Astrocyte (in vitro differentiated cells and primary cell): ENCODE measurements around the gene SENP3. TPM values are rescaled to one million over a fixed set of nuclear protein-coding genes. Genes with fewer than 3 reads are reported as not detected.

Experiments used
- DNase-seq: peaks from one replicate; pipeline ENCODE4 v3.0.0-alpha.2; 2010; ENCODE audit warnings: low read depth
- FAIRE-seq: peaks from 2 replicates; lab custom pipeline; 2011; peaks lifted over from hg19 to GRCh38; lab: Jason Lieb, UNC
- H2AFZ ChIP-seq: 2 replicates; pipeline ENCODE4 v1.6.0; 2012; ENCODE audit warnings: low read depth, low read length, inconsistent platforms
- H3K27ac ChIP-seq: 2 replicates; pipeline ENCODE4 v1.5.1; 2011; ENCODE audit warnings: low read depth, low read length, inconsistent platforms
- H3K27me3 ChIP-seq: 2 replicates; pipeline ENCODE4 v1.6.0; 2011; ENCODE audit warnings: low read length, inconsistent platforms; ENCODE audit not compliant: insufficient read depth
- H3K36me3 ChIP-seq: 2 replicates; pipeline ENCODE4 v1.5.1; 2011; ENCODE audit warnings: low read length, inconsistent platforms; ENCODE audit not compliant: insufficient read depth
- H3K4me1 ChIP-seq: 2 replicates; pipeline ENCODE4 v1.5.1; 2011; ENCODE audit warnings: low read length, inconsistent platforms; ENCODE audit not compliant: insufficient read depth
- H3K4me2 ChIP-seq: 2 replicates; pipeline ENCODE4 v1.6.0; 2012; ENCODE audit warnings: low read length, inconsistent platforms
- H3K4me3 ChIP-seq: 2 replicates; pipeline ENCODE4 v1.5.1; 2011; ENCODE audit warnings: low read depth, mild to moderate bottlenecking, low read length, inconsistent platforms; ENCODE audit not compliant: insufficient read depth
- H3K79me2 ChIP-seq: 2 replicates; pipeline ENCODE4 v1.6.0; 2012; ENCODE audit warnings: mild to moderate bottlenecking, low read length, inconsistent platforms; ENCODE audit not compliant: insufficient read depth
- H3K9ac ChIP-seq: 2 replicates; pipeline ENCODE4 v1.6.0; 2012; ENCODE audit warnings: mild to moderate bottlenecking, low read length, inconsistent platforms
- H3K9me3 ChIP-seq: 2 replicates; pipeline ENCODE4 v1.5.1; 2012; ENCODE audit warnings: low read depth, mild to moderate bottlenecking, low read length, inconsistent platforms; ENCODE audit not compliant: insufficient read depth
- H4K20me1 ChIP-seq: 2 replicates; pipeline ENCODE4 v1.6.0; 2012; ENCODE audit warnings: low read length, inconsistent platforms; ENCODE audit not compliant: insufficient read depth
- H3K27ac Mint-ChIP-seq: one replicate; pipeline ENCODE4 v1.8.0; 2021; ENCODE audit warnings: mild to moderate bottlenecking, mixed read lengths; ENCODE audit not compliant: unreplicated experiment
- H3K27me3 Mint-ChIP-seq: one replicate; pipeline ENCODE4 v1.8.0; 2021; ENCODE audit warnings: low read depth, mixed read lengths; ENCODE audit not compliant: unreplicated experiment
- H3K36me3 Mint-ChIP-seq: one replicate; pipeline ENCODE4 v1.8.0; 2021; ENCODE audit warnings: low read depth, mixed read lengths; ENCODE audit not compliant: unreplicated experiment
- H3K4me1 Mint-ChIP-seq: one replicate; pipeline ENCODE4 v1.8.0; 2021; ENCODE audit warnings: low read depth, mixed read lengths; ENCODE audit not compliant: unreplicated experiment
- H3K4me3 Mint-ChIP-seq: one replicate; pipeline ENCODE4 v1.8.0; 2021; ENCODE audit warnings: mild to moderate bottlenecking, moderate library complexity, mixed read lengths; ENCODE audit not compliant: unreplicated experiment
- H3K9me3 Mint-ChIP-seq: one replicate; pipeline ENCODE4 v1.8.0; 2021; ENCODE audit warnings: mild to moderate bottlenecking, mixed read lengths; ENCODE audit not compliant: unreplicated experiment
- EZH2 ChIP-seq: IDR thresholded peaks from 2 replicates; pipeline ENCODE4 v1.6.1; 2012; ENCODE audit warnings: mild to moderate bottlenecking, low read length, inconsistent platforms; ENCODE audit not compliant: insufficient read depth
- total RNA-seq: library from RNA; stranded (reverse); gene quantifications from 2 replicates; pipeline ENCODE4 v1.2.1, GENCODE V29; 2021
- TF ChIP-seq, protein P1 (sequence below): IDR thresholded peaks from 2 replicates; pipeline ENCODE4 v1.5.1; 2011; ENCODE audit warnings: low read depth, mild to moderate bottlenecking, inconsistent platforms, low read length, moderate library complexity; ENCODE audit not compliant: insufficient read depth

The SENP3 gene
- total RNA-seq, 1 donor from 2014 or later, result 51.4 TPM

DNA sequence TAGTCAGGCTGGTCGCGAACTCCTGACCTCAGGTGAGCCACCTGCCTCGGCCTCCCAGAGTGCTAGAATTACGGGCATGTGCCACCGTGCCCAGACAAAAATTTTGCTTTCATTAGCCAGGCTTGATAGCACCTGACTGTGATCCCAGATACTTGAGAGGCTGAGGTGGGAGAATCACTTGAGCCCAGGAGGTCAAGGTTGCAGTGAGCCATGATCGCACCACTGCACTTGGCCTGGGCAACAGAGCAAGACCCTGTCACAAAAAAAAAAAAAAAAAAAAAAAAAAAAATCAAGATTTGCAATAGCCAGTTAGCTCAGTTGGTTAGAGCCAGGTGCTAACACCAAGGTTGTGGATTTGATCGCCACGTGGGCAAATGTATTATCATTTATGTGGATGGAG, 59.1 kb downstream of the SENP3 start:
- no peaks in the 10 kb centered on the region for H3K36me3 Mint-ChIP-seq
- DNase-seq (no peak), FAIRE-seq (no peak)
- no peaks in the 10 kb centered on the region for H3K9me3 ChIP-seq
- no peaks in the 10 kb centered on the region for H3K4me1 ChIP-seq
- no peaks in the 10 kb centered on the region for H3K27me3 ChIP-seq
- no peaks in the 10 kb centered on the region for H3K9me3 Mint-ChIP-seq
- H4K20me1 ChIP-seq, result no peaks in the 10 kb centered on the region
- H2AFZ ChIP-seq, result no peak overlapping the region
- H3K4me3 Mint-ChIP-seq, result no peak overlapping the region
- H3K9ac ChIP-seq, result no peak overlapping the region
- no peaks in the 10 kb centered on the region for H3K27me3 Mint-ChIP-seq
- TF ChIP-seq, protein P1, sequence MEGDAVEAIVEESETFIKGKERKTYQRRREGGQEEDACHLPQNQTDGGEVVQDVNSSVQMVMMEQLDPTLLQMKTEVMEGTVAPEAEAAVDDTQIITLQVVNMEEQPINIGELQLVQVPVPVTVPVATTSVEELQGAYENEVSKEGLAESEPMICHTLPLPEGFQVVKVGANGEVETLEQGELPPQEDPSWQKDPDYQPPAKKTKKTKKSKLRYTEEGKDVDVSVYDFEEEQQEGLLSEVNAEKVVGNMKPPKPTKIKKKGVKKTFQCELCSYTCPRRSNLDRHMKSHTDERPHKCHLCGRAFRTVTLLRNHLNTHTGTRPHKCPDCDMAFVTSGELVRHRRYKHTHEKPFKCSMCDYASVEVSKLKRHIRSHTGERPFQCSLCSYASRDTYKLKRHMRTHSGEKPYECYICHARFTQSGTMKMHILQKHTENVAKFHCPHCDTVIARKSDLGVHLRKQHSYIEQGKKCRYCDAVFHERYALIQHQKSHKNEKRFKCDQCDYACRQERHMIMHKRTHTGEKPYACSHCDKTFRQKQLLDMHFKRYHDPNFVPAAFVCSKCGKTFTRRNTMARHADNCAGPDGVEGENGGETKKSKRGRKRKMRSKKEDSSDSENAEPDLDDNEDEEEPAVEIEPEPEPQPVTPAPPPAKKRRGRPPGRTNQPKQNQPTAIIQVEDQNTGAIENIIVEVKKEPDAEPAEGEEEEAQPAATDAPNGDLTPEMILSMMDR, result no peak
- no peak for TF ChIP-seq EZH2
- H3K27ac Mint-ChIP-seq, result no peak overlapping the region
- H3K36me3 ChIP-seq, result no peaks in the 10 kb centered on the region
- no peak overlapping the region for H3K4me3 ChIP-seq
- H3K4me1 Mint-ChIP-seq, result no peaks in the 10 kb centered on the region
- no peak overlapping the region for H3K4me2 ChIP-seq
- no peaks in the 10 kb centered on the region for H3K79me2 ChIP-seq
- H3K27ac ChIP-seq, result no peak overlapping the region

Other genes with a start within 250 kb of the SENP3 start
- gene GPS2, start 246.6 kb upstream of the SENP3 start, total RNA-seq, result 41.7 and 49.8 TPM in 2 replicates
- gene NEURL4, start 232.6 kb upstream of the SENP3 start, total RNA-seq, result 32.5 and 32.6 TPM in 2 replicates
- gene ACAP1, start 225.4 kb upstream of the SENP3 start, total RNA-seq, result 14.4 and 16.0 TPM in 2 replicates
- gene KCTD11, start 209.8 kb upstream of the SENP3 start, total RNA-seq, result 31.6 and 41.4 TPM in 2 replicates
- 0.30 TPM in 1 of 2 replicates, not detected in the other for gene TMEM95, start 206.8 kb upstream of the SENP3 start, total RNA-seq
- 0.36 and 1.6 TPM in 2 replicates for gene TNK1, start 180.8 kb upstream of the SENP3 start, total RNA-seq
- gene PLSCR3, start 167.4 kb upstream of the SENP3 start, total RNA-seq, result 65.7 and 67.6 TPM in 2 replicates
- 45.7 and 52.9 TPM in 2 replicates for gene TMEM256, start 157.8 kb upstream of the SENP3 start, total RNA-seq
- 77.3 and 80.7 TPM in 2 replicates for gene NLGN2, start 154.1 kb upstream of the SENP3 start, total RNA-seq
- gene SPEM1, start 141.6 kb upstream of the SENP3 start, total RNA-seq, result 0.23 TPM in 1 of 2 replicates, not detected in the other
- 0.14 and 0.17 TPM in 2 replicates for gene SPEM2, start 136.3 kb upstream of the SENP3 start, total RNA-seq
- 0.07 TPM in 1 of 2 replicates, not detected in the other for gene SPEM3, start 133.1 kb upstream of the SENP3 start, total RNA-seq
- gene TMEM102, start 126.5 kb upstream of the SENP3 start, total RNA-seq, result 10.7 and 11.8 TPM in 2 replicates
- gene FGF11, start 122.4 kb upstream of the SENP3 start, total RNA-seq, result 22.4 and 30.7 TPM in 2 replicates
- 9.7 and 11.7 TPM in 2 replicates for gene CHRNB1, start 116.9 kb upstream of the SENP3 start, total RNA-seq
- 31.0 and 31.2 TPM in 2 replicates for gene ZBTB4, start 82.3 kb upstream of the SENP3 start, total RNA-seq
- not detected in 2 replicates for gene SLC35G6, start 80.5 kb upstream of the SENP3 start, total RNA-seq
- gene POLR2A, start 77.6 kb upstream of the SENP3 start, total RNA-seq, result 143 and 151 TPM in 2 replicates
- 2.4 and 3.4 TPM in 2 replicates for gene TNFSF12, start 12.9 kb upstream of the SENP3 start, total RNA-seq
- gene TNFSF13, start 3.2 kb upstream of the SENP3 start, total RNA-seq, result 0.43 and 0.93 TPM in 2 replicates
- gene CD68, start 17.7 kb downstream of the SENP3 start, total RNA-seq, result 4.4 and 6.2 TPM in 2 replicates
- 44.6 and 51.2 TPM in 2 replicates for gene MPDU1, start 21.9 kb downstream of the SENP3 start, total RNA-seq
- gene SOX15, start 28.2 kb downstream of the SENP3 start, total RNA-seq, result 1.7 and 4.0 TPM in 2 replicates
- gene FXR2, start 53.0 kb downstream of the SENP3 start, total RNA-seq, result 54.3 and 60.2 TPM in 2 replicates
- 47.2 and 49.8 TPM in 2 replicates for gene SAT2, start 65.9 kb downstream of the SENP3 start, total RNA-seq
- 0.79 and 1.4 TPM in 2 replicates for gene SHBG, start 68.2 kb downstream of the SENP3 start, total RNA-seq
- gene ATP1B2, start 89.0 kb downstream of the SENP3 start, total RNA-seq, result 0.65 and 0.89 TPM in 2 replicates
- 94.4 and 100 TPM in 2 replicates for gene TP53, start 125.6 kb downstream of the SENP3 start, total RNA-seq
- gene WRAP53, start 126.6 kb downstream of the SENP3 start, total RNA-seq, result 14.2 and 15.1 TPM in 2 replicates
- 7.0 and 7.6 TPM in 2 replicates for gene EFNB3, start 143.3 kb downstream of the SENP3 start, total RNA-seq
- 0.11 and 0.34 TPM in 2 replicates for gene DNAH2, start 155.8 kb downstream of the SENP3 start, total RNA-seq